ENCODE measurements around the gene TMEM237.
"Not testable (repeated sequence)": the region's sequence is repeated elsewhere in the genome, so short reads cannot be mapped to it uniquely, and the experiment has no call there.

TMEM237 gene

GRCh38 chr2:201643216-201643890, at the start of gene TMEM237:
TSS of gene TMEM237 (minus strand) at chr2:201643503. CDS start at chr2:201643400, 103 bp downstream.
- DNase-seq, result no peak

- DNase-seq, result no peak
Observed at GRCh38 chr2:201685156-201685555, 41.9 kb upstream of the TMEM237 start.

- no peak for DNase-seq
Observed at GRCh38 chr2:201680743-201681142, 37.4 kb upstream of the TMEM237 start.

GRCh38 chr2:201678401-201678800, 35.1 kb upstream of the TMEM237 start:
- no peak for DNase-seq

GRCh38 chr2:201675454-201675853, 32.2 kb upstream of the TMEM237 start:
- DNase-seq, result no peak

- no peak for DNase-seq
Observed at GRCh38 chr2:201674794-201675193, 31.5 kb upstream of the TMEM237 start.

GRCh38 chr2:201674298-201674697, 31.0 kb upstream of the TMEM237 start:
- DNase-seq, result no peak

- DNase-seq, result no peak
Observed at GRCh38 chr2:201673546-201673945, 30.2 kb upstream of the TMEM237 start.

GRCh38 chr2:201671205-201671604, 27.9 kb upstream of the TMEM237 start:
- not testable (repeated sequence) for DNase-seq

- DNase-seq, result no peak
Observed at GRCh38 chr2:201669865-201670264, 26.6 kb upstream of the TMEM237 start.

- DNase-seq, result no peak
Observed at GRCh38 chr2:201668402-201668910, 25.2 kb upstream of the TMEM237 start.

GRCh38 chr2:201664334-201664733, 21.0 kb upstream of the TMEM237 start:
- no peak for DNase-seq

- no peak for DNase-seq
Observed at GRCh38 chr2:201661366-201661765, 18.1 kb upstream of the TMEM237 start.

GRCh38 chr2:201660293-201660895, 17.1 kb upstream of the TMEM237 start:
- DNase-seq, result no peak

- no peak for DNase-seq
Observed at GRCh38 chr2:201656740-201657139, 13.4 kb upstream of the TMEM237 start.

- DNase-seq, result no peak
Observed at GRCh38 chr2:201656102-201656501, 12.8 kb upstream of the TMEM237 start.

- no peak for DNase-seq
Observed at GRCh38 chr2:201654616-201655384, 11.5 kb upstream of the TMEM237 start.

GRCh38 chr2:201653221-201653620, 9.9 kb upstream of the TMEM237 start:
- DNase-seq, result no peak

GRCh38 chr2:201649442-201649841, 6.1 kb upstream of the TMEM237 start:
- DNase-seq, result no peak

- no peak for DNase-seq
Observed at GRCh38 chr2:201647431-201647830, 4.1 kb upstream of the TMEM237 start.

- no peak for DNase-seq
Observed at GRCh38 chr2:201644001-201644400, 698 bp upstream of the TMEM237 start.

GRCh38 chr2:201642579-201643215, 606 bp downstream of the TMEM237 start:
- peak; percentile 85 for DNase-seq

- no peak for DNase-seq
Observed at GRCh38 chr2:201642086-201642578, 1.2 kb downstream of the TMEM237 start.

Measured in activated naive CD4-positive, alpha-beta T cell treated with Interleukin-2 at 50 U/mL for 16 hours (primary cell).